ENCODE data around the gene CTNNA2.

CTNNA2 gene

DNA sequence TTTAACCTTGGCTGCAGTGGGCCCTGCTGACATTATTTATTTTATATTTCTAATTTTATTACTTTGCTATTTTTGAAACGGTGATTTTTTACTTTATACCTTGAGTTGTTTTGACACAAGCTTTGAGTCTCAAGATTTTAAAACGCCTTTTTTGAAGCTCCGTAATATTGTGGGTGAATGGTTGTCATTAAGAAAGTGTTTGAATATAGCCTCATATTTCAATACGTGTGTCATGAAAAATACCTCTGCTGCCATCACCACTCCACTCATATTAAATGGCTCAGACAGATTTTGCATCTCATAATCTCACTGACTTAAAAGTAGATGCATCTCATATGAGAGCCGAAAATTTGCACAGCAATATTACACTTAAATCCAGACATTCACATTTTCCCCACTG is 106.6 kb downstream of the CTNNA2 start:
- no peak for DNase-seq

GRCh38 chr2:79619976-79620375 is 107.1 kb downstream of the CTNNA2 start:
- DNase-seq = no peak

GRCh38 chr2:79620679-79621078 is 107.8 kb downstream of the CTNNA2 start:
- DNase-seq = no peak

DNA sequence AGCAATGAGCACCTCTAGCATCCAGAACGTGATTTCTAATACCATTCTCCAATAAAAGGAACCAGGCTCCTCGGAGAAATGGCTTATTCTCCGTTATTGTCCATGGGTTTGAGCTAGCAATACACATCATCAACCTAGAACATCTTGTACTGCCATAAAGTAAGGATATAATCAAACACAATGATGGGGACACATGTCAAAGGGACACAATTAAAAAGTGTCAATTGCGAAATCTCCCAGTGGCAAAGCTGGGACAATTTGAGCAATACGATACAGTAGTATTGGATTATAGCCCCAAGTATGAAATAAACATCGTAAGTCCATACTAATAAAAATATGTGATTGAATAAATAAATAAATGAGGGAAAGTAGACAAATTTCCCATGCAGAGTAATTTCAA is 108.4 kb downstream of the CTNNA2 start:
- no peak for DNase-seq

DNA sequence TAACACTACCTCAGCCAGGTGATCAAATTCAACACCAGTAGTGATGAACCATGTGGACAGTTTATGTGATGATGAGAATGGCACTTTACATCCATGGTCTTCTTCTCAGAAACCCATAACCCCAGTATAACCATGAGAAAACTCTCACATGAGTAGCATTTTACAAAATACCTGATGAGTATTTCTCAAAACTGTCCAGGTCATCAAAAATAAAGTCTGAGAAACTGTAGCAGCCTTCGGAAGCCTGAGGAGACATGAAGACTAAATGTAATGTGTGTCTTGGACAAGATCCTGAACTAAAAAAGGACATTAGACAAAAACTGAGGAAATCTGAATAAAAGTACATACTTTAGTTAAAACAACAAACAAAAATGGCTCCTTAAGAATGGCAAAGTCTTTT is 108.9 kb downstream of the CTNNA2 start:
- DNase-seq = no peak

DNA sequence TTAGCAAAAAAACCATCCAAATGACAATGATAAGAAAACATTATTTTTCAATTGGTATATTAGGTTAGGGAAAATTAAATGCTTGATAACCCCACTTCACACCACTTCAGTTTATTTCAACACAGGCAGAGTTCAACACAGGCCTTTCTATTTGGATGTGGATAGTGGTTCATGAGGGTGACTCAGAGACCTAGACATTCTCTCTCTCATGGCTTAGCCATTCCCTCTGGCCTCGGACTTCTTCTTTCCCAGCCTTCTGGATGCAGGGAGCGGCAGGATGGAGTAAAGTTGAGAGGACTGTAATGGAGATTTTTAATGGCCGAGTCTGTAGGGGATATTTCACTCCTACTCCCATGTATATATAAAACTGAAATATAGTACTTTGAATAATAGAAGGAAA is 109.7 kb downstream of the CTNNA2 start:
- DNase-seq = no peak

- DNase-seq = no peak
Observed at GRCh38 chr2:79627237-79627636, 114.4 kb downstream of the CTNNA2 start.

- no peak for DNase-seq
Observed at GRCh38 chr2:79630060-79630459, 117.2 kb downstream of the CTNNA2 start.

DNA sequence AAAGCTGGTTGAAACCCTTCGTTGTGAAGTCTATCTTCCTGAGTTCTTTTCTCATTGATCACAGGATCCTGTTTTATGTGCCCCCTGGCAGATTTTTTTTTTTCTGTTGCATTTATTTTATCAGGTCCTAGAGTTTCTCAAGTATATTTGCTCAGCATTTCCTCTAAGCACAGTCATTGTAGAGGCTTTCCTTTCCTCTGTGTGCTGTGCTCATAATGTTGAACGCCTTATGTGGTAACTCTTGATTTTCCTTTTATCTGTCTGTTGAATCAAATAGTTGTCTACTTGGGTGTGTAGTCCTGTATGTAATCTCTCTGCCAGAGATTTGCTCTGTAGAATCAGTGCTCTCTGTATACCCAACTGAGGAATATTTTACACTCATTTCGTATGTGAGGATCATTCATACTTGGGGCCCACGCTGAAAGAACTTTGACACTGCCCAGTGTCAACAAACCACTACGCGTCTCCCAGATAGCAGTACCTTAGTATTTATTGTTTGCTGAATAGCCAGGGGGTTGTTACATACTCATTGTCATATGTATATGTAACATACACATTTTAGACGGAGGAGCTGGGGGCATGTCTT is 118.2 kb downstream of the CTNNA2 start:
- DNase-seq = no peak

GRCh38 chr2:79638410-79638809 is 125.6 kb downstream of the CTNNA2 start:
- DNase-seq = no peak

DNA sequence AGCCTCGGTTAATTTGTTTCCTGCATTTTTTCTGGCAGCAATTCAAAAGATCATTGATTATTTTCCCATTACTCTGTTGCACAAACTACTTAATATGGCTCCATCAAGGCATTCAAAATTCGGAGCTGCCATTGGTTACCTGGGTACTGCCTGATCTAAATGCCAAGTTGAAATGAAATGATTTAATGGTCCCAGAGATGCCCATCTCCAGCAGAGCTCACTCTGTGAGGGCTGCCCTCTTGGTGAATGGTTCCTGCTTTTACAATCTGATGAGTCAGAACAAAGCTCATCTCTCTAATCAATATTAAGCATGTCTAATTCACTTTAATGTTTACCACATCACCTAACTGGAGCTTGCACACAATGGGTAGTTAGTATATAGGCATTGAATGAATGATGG is 126.1 kb downstream of the CTNNA2 start:
- DNase-seq = no peak

DNA sequence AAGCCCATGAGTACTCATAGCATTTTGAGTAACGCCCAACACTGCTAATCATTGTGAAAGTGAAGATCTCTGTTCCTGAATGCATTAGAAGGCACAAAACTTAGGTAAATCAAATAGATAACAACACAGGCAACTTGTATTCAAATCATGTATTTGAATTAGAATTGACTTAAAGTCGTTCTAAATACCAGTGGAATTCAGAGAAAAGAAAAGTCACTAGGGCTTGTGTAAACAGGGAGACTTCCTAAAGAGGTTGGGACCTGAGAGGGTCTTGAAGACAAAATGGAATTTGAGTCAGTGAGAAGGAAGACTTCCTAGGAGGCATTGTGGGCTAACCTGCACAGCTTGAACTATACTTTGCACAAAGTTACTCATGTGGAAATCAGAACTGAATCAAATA is 127.2 kb downstream of the CTNNA2 start:
- no peak for DNase-seq

DNA sequence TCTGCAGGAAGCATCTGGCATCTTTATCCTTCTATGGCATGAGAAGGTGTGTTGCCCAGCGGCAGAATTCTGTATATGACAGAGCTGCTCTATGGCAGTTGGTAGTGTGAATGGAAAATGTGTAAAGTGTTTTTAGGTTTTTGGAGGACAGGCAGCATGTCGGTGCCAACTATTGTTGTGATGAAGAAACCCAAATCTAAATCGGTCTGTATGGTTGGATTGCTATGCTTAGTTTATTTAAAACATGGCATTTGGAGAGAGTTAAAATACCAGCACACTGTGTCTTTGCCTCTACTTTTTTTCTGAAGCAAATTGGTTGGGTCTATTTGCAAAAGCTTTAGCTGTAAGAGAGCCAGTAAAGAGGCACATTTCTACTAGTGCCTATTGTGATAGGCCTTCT is 136.7 kb downstream of the CTNNA2 start:
- DNase-seq = no peak

GRCh38 chr2:79660557-79660956 is 147.7 kb downstream of the CTNNA2 start:
- DNase-seq = no peak

GRCh38 chr2:79665091-79665490 is 152.2 kb downstream of the CTNNA2 start:
- DNase-seq = no peak

- no peak for DNase-seq
Observed at GRCh38 chr2:79666430-79666829, 153.6 kb downstream of the CTNNA2 start.

GRCh38 chr2:79669714-79670113 is 156.9 kb downstream of the CTNNA2 start:
- no peak for DNase-seq

- no peak for DNase-seq
Observed at GRCh38 chr2:79670198-79670597, 157.3 kb downstream of the CTNNA2 start.

GRCh38 chr2:79686884-79687283 is 174.0 kb downstream of the CTNNA2 start:
- no peak for DNase-seq

GRCh38 chr2:79695248-79695647 is 182.4 kb downstream of the CTNNA2 start:
- DNase-seq = no peak

- no peak for DNase-seq
Observed at GRCh38 chr2:79697200-79697599, 184.3 kb downstream of the CTNNA2 start.

GRCh38 chr2:79700651-79701050 is 187.8 kb downstream of the CTNNA2 start:
- DNase-seq = no peak

GRCh38 chr2:79702905-79703304 is 190.1 kb downstream of the CTNNA2 start:
- no peak for DNase-seq

DNA sequence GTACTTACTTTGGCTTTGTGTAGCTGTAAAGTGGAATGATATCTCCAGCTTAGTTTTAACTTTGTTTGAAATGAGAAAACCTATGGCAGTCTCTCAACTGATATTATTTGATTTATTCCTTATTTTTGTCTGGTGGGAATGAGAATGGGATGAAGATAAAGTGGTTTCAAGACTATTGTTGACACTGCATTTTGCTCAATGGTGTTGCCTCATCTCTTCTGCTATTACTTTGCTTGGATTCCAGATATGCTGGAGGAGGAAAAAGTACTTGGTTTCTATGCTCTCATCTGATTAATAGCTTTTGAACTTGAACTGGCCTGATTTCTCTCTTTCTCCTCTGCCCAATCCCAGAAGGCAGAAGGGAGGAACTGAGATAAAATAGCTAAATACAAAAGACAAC is 198.2 kb downstream of the CTNNA2 start:
- no peak for DNase-seq

DNA sequence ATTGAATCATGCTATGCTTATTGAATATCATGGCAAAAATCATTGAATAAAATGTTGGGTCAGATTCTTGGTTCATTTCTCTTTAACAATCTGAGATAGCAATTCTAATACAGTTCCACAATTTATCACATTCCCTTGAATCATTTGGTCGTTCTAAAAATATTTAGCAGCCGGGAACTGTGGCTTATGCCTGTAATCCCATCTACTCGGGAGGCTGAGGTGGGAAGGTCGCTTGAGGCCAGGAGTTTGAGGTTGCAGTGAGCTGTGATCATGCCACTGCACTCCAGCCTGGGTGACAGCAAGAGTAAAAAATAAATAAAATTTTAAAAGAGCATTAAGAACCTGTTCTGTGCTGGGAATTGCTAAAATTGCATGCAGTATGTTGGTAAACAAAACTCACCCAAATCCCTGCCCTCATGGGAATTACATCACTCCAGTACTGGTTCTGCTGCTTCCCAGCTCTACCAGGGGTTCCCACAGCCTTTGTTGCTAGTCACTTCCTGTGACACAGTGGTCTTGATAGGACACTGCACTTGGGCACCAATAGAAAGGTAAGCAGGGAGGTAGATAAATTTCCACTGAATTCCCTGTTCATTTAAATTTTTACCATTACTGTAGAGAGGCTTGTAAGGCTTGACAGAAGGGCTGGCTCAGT is 200.4 kb downstream of the CTNNA2 start:
- DNase-seq = no peak

Data from T-helper 2 cell (primary cell).